HG03558 (cell line): ENCODE results near the gene RBM45.
A peak's percentile ranks its signal among the peaks of the same experiment; 100 is the strongest.
"Not testable (repeated sequence)": the region's sequence is repeated elsewhere in the genome, so short reads cannot be mapped to it uniquely, and the experiment has no call there.

Source experiments
- ATAC-seq: cut with Tn5 transposase; IDR thresholded peaks from one replicate; pipeline ENCODE4 v1.9.1; 2021; ENCODE audit warnings: moderate number of reproducible peaks; ENCODE audit not compliant: unreplicated experiment; ENCODE audit errors: extremely low read depth

RBM45 gene

DNA sequence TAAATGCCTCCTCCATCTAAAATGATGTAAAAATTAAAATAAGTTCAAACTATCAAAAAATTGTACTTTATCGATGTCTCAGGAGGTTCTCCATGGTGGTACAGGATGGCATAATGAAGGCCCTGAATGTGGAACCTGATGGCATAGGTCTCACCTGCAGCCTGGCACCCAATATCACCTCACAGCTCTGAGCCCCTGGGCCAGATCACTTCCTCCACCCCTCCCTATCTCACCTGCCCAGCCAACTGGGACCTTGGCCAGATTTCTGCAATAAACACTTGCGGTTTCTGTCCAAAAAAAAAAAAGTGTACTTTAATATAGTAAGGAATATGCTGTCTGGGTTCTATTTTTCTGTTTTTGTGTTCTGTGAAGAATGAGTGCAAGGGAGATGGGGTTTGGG, 6.7 kb upstream of the RBM45 start:
- no peak for ATAC-seq

DNA sequence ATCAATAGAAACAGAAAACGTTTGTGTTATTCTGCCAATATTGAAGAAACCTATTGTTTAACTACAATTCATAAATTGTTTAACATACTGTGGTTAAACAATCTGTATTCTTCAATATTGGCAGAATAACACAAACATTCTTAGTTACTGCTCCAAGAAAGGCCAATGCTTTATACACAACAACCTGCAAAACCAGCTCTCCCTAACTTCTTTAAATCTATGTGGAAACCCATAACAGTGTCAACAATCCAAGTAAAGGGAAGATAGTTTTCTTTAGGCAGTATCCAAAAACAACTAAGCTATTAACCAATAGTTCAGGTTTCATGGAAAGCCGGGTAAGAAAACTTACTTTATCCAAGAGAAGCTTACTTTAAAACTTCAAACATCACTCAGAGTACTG, 6.2 kb upstream of the RBM45 start:
- no peak for ATAC-seq

DNA sequence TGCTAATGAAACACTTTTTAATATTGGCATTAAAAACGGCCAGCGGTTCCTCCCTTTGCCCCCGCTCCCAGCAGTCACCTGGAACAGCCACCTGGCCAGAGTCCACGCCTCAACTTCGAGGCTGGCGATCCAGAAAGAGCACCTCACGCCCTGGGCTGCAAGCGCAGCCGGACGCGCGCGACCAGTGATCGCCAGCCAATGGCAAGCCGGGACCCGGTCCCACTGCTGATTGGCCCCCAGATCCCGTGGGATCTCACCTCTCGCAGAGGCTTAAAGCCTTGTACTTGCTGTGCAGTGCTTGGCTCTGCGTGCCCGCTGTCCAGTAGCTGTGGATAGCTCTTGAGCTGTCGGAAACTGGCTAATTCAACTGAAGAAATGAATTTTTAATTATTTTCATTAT, 4.1 kb upstream of the RBM45 start:
- ATAC-seq = no peak

DNA sequence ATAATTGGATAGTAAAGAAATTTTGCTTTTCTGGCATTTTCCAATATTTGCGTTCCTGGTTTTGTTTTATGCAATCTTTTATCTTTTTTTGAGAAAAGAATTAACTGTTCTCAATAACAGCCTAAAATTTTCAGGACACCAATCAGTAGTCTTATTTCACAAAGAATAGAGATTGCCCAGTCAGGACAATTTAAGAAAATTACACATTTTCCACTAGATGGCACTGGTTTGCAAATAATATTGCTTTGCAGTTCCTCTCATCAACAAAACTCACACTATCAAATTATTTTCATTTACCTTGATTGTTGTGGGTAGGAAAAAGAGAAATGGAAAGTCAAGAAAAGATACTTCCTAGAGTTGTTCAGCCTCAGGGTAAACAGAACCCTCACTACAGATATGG, 2.4 kb upstream of the RBM45 start:
- no peak for ATAC-seq

DNA sequence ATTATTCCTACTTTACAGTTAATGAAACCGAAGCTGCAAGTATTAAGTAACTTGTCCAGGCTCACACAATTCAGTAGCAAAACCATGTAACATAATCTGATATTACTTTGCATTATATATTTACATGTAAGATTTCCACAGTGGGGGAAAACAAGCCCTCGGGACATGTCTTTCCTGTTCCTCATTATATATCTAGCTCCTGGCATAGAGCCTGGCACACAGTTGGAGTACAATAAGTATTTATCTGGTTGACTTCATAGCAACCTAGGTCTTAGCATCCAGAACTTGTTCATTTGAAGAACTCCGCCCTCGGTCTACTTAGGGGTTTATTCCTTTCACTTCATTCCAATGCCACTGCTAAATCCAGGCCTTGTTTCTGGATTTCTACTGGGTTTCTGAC, 1.6 kb upstream of the RBM45 start:
- ATAC-seq = no peak

DNA sequence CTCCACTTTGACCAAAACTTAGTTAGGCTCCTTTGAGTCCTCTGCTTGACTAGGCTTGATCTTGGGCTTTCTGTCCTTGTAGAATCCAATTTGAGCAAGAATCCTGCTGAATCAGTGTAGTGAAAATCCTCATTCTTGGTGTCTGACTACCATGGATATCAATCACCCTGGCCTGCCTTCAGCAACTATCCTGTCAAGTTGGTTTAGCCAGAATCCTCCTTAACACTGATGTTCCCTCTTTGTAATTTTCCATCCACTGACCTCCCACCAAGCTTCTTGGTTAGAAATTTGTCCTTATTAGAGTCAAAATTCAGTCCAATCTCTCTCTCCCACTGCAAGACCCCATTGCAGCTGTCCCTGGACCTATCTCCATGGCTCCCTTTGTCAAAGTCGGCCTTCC, 494 bp upstream of the RBM45 start:
- no peak for ATAC-seq

DNA sequence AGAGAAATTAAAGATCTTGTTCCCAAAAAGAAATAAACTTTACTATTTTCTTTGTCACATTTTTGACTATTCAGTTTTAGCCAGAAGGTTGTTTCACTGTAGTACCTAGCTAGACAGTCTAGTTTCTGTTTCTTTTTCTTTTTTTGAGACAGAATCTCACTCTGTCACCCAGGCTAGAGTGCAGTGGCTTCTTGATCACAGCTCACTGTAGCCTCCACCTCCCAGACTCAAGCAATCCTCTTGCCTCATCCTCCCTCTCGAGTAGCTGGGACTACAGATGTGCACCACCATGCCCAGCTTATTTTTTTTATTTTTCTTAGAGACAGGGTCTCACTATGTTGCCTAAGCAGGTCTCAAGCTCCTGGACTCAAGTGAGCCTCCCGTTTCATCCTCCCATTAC, 2.2 kb downstream of the RBM45 start:
- ATAC-seq = peak; percentile 26

DNA sequence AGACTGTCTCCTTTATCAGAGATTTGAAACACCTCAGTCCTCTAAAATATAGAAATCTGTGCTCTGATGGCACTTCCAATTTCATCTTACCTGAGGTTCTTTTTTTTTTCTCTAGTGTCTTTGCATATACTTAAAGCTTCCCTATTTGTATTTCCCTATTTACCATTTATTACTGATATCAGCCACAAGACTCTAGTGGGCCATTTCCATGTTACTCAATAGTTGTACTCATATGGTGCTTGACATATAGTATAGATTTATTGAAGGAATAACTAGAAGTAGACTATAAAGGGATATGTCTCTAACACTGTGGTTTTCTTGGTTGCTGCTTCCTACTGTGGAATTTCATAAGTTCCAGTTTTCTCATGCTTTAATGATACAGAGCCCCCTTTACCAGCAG, 3.0 kb downstream of the RBM45 start:
- ATAC-seq = no peak

DNA sequence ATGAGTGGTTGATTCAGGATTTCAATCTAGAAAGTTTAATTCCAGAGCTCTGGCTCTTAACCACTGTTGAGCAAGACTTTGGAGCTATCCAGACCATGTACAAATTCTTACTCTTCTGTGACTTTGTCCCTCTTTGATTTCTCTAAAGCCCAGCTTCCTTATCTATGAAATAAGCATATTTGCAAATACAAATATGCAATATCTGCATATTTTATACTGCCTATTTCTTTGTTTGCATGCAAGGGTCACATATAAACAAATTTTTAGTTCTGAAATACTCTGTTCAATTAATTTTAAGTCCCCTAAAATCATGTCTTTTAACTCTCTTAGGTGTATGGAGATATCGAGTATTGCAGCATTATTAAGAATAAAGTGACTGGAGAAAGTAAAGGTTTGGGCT, 5.5 kb downstream of the RBM45 start:
- ATAC-seq = no peak

DNA sequence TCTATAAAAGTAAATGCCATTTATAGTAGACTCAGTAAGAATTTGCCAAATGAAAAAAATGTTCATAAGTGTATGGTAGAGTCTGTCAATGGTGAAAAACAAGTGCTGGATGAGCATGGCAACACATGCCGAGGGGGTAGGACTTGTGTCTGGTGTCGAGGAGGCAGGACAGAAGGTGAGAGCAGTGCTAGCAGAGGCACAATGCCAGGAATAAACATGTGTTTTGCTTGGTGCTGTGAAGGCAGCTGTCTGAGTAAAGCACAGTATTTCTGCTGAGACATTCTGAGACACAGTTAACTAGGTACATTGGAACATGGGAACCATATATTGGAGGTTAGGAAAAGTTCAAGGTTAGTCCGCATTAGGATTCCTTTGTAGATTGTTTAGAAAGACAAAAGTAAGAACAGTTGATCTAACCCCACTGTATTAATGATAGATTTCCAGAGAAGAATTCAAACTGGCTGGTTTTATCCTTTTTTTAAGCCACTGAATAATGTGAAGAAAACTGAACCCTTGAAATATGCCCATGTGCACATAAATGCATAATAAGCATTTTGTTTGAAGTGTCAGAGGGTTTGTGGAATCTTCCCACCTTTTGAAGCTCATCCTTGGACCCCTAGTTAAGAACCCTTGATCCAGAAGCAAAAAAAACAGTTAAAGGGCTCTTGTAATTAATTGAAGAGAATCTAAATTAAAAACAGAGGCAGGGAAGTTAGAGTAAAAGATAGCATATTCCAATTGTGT, 7.1 kb downstream of the RBM45 start:
- no peak for ATAC-seq

DNA sequence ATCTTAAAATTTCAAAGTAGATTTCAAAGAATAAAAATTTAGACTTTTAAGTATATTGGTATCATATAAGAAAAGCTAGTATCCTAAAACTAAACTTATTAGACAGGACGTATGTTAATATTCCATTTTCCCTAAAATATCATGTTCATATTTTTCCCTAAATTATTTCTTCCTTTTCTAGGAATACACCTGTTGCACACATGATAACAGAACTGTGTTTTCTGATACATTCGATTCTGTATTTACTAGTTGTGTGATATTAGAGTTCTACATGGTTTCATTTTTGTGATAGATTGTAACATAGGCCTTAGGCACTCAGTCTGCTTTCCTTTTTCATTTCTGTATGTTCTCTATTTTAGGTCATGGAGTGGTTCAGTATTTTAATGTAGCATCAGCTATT, 10.9 kb downstream of the RBM45 start:
- ATAC-seq = no peak

DNA sequence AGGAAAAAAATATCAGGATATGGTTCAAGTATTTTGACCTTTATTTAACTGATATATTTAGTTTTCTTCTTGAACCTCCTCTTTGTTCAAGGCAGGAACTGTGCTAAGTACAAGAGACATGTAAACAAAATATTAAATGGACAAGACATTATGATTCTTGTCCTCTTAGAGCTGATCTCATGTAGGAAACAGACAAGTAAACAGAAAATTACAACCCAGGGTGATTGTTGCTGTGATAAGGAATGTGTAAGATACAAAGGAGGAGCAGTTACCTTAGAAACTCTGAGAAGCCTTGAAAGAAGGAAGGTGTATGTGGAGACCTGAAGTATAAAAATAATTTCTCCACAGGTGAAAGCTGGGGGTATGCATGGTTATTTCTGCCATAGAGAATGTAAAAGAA, 12.9 kb downstream of the RBM45 start:
- no peak for ATAC-seq

DNA sequence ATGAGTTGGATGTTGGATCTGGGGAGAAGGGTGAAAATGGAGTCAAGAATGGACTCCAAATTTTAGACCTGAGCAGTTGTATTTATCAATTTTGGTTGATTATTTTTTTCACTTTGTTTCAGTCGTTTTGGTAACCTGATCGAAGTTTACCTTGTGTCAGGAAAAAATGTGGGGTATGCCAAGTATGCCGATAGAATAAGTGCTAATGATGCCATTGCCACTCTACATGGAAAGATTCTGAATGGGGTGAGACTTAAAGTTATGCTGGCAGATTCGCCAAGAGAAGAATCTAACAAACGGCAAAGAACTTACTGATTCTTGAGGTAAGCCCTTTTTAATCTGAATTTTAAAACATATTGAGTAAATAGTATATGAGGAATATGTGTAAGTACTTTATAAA, 13.6 kb downstream of the RBM45 start:
- no peak for ATAC-seq

DNA sequence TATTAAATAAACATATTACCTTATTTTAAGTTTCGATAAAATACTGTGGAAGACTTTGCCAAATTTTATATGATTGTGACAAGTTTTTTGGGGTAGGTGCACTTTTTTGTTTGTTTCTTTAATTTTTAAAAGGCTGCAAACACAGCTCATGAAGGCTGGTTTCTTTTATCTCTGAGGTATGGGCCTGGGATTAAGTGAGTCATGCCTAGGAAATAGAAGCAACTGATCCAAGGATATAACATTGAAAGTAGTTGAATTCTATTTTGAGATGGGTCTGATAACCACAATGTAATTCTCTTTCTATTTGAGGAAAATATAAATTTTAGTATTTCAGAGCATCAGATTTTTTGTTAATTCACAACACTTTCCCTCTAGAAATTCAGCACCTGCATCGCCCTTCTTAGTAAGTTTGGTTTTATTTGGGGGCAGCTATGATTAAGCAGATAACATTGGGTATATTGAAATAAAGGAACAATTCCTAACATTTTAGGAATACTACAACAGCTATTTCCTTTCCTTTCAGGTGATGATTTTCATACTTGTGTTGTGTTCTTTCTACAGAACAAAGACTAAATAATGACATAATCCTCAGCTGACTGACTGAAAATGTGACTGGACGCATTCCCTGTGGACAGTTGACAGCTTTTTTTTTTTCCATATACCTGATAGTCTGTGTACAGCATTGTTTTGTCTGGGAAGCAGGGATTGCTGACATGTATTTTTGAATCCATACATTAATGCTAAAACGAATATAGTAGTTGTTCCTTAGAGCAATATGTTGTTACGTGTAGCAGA, 16.8 kb downstream of the RBM45 start:
- no peak for ATAC-seq

DNA sequence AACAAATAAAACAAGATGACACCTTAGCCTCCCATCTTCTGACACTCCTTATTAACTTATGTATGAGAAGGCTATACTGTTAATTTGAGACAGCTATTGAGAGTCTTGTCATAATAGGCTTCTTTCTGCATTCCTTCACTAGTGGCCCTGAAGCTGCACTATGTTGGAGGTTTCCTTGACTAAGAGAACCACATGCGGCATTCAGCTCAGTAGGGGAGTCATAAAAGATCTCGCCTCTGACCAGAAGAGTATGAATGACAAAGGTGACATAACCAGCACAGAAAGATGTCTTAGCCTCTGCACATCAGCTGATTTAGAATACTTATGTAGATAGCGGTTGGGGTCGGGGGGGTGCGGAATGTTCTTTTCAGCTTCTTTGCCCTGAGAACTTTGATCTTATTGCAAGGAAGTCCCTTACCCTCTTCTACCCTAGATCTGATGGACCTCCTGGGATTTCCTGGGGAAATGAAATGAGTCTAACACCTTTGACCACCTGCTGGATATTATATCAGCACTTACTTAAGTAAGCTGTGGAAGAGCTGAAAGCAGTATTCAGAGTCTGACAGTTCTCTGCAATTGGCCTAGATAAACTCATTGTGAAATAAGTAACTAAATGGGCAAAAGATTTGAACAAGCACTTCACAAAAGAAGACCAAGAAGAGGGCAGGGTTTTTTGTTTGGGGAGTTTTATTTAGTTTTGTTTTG, 24.2 kb downstream of the RBM45 start:
- no peak for ATAC-seq

DNA sequence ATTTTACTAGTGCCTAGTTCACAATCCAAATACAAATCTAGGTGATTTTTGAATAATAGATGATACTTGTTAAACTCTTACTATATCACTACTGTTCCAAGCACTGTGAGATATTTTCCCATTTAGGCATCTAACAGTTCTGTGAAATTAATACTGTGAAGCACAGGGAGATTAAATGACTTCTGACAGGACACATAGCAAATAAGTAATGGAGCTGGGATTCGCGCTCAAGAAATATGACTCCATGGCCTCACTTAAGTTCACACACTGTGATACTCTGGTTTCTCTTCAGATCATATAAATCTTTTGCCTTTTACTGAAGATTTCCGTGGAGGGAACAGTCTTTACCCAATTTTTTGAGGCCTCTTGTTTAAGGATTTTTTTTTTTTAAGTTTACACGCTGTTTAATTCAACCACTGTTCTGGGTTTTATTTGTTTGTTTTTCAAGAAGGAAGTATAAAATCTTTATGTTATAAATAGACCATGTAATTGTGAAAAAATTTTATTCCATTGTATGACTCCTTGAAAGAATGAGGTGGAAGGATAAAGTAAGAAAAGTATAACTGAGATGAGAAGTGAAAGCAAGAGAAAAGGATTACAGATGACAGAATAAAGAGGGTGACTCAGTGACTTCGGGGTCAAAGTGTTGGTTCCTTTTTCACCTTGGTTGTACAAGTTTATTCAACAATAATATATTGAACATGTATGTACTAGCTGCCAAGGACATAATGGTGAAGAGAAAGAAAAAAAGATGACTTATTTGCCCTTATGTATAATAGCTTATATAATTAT, 30.2 kb downstream of the RBM45 start:
- no peak for ATAC-seq

DNA sequence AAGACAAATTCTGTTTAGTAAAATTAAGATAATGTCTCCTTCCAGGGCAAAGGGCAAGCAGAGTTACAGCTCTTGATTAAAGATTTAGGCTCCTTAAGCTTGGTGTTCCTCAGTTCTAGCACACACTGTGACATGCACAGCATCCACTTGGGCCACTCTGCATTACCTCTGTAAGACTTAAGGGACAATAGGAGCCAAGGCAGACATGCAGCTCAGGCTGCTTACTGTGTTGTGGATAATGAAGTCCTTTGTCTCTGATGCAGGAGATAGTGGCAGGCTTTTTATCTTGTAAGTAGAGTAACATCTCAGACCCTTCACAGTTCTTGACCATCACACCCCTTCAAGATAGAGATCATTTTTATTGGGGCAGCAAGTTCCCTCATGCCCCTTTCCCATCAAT, 31.2 kb downstream of the RBM45 start:
- ATAC-seq = no peak

DNA sequence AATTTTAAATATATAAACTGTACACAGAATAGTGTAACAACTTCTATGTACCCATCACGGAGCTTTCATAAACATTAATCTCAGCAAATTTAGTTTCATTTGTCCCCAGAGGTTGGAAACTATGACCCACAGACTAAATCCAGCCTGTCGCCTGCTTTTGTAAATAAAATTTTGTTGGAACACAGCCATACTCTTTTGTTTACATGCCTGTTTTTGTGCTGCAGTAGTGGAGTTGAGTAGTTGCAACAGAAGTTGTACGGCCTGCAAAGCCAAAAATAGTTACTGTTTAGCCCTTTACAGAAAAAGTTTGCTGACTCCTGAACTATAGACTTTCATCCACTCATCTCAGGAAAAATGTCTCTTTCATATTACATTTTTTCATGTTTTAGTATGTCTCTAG, 39.8 kb downstream of the RBM45 start:
- no peak for ATAC-seq

DNA sequence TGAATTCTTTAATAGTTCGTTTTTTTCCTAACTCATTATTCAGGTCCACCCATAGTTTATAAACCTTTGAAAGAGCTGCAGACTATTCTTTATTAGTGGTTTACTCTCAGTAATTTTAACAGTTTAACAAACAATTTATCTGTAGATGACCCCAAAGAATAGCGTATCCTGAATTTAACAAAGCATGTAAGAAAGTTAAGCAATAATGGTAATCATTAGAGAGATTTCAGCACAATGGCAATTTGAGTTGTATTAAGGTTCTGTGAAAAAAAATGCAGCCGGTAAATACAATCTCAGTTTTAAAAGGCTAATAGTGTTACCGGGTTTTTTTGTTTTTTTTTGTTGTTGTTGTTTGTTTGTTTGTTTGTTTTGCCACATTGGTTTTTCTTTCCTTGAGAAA, 40.3 kb downstream of the RBM45 start:
- ATAC-seq = no peak

DNA sequence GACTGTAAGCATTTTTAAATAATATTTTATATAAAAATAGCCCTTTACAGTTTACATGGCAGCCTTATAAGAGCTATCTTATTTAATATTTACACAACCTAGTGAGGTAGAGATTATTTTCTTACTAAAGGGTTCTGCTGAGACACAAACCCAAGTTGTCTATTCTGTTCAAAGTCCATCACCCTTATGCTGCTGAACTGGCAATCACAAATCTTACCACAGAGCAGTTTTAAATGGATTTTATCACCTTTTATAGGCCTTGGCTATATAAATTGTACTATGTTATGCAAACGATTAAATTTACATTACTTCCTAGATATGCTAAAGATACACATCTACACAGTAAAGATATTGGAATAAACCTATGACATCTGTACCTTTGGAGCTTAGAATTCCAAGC, 40.7 kb downstream of the RBM45 start:
- no peak for ATAC-seq

DNA sequence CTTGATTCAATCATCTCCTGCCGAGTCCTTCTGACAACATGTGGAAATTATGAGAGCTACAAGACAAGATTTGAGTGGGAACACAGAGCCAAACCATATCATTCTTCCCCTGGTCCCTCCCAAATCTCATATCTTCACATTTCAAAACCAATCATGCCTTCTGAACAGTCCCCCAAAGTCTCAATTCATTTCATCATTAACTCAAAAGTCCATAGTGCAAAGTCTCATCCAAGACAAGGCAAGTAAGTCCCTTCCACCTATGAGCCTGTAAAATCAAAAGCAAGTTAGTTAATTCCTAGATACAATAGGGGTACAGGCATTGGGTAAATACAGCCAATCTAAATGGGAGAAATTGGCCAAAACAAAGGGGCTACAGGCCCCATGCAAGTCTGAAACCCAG, 41.6 kb downstream of the RBM45 start:
- ATAC-seq = not testable (repeated sequence)
